AG08396 (cell line): ENCODE data around the gene PRDM4.
A peak's percentile ranks its signal among the peaks of the same experiment; 100 is the strongest.
"Not testable (repeated sequence)": the region's sequence is repeated elsewhere in the genome, so short reads cannot be mapped to it uniquely, and the experiment has no call there.

Experiments used
- DNase-seq: peaks from one replicate; pipeline ENCODE4 v3.0.0; 2012; ENCODE audit warnings: low spot score, mixed read lengths

The PRDM4 gene

GRCh38 chr12:107774349-107775029, 13.6 kb upstream of the PRDM4 start, which contains the start of gene ASCL4:
Gene ASCL4 (plus strand): TSS chr12:107774704. CDS start chr12:107775219, 515 bp downstream.
- no peak for DNase-seq

- DNase-seq: no peak
Measured at GRCh38 chr12:107767466-107767865, 6.5 kb upstream of the PRDM4 start.

- DNase-seq: no peak
Measured at GRCh38 chr12:107765316-107765715, 4.4 kb upstream of the PRDM4 start.

- no peak for DNase-seq
Measured at GRCh38 chr12:107764626-107765025, 3.7 kb upstream of the PRDM4 start.

GRCh38 chr12:107762874-107763273, 1.9 kb upstream of the PRDM4 start:
- DNase-seq: no peak

GRCh38 chr12:107761502-107761904, 566 bp upstream of the PRDM4 start:
- no peak for DNase-seq

GRCh38 chr12:107760207-107760808, 629 bp downstream of the PRDM4 start:
- peak; percentile 33 for DNase-seq

- DNase-seq: peak; percentile 78
Measured at GRCh38 chr12:107759410-107759809, 1.5 kb downstream of the PRDM4 start.

GRCh38 chr12:107749083-107749482, 11.9 kb downstream of the PRDM4 start:
- DNase-seq: peak; percentile 21

GRCh38 chr12:107748472-107748871, 12.5 kb downstream of the PRDM4 start:
- peak; percentile 46 for DNase-seq

GRCh38 chr12:107736914-107737313, 24.0 kb downstream of the PRDM4 start:
- no peak for DNase-seq

GRCh38 chr12:107735763-107736162, 25.2 kb downstream of the PRDM4 start:
- no peak for DNase-seq

GRCh38 chr12:107734139-107734538, 26.8 kb downstream of the PRDM4 start:
- DNase-seq: no peak

- DNase-seq: no peak
Measured at GRCh38 chr12:107732365-107732764, 28.6 kb downstream of the PRDM4 start.

- DNase-seq: no peak
Measured at GRCh38 chr12:107731366-107731765, 29.6 kb downstream of the PRDM4 start.

- DNase-seq: no peak
Measured at GRCh38 chr12:107730618-107731341, 30.2 kb downstream of the PRDM4 start.

GRCh38 chr12:107727742-107728141, 33.2 kb downstream of the PRDM4 start:
- DNase-seq: not testable (repeated sequence)

- DNase-seq: not testable (repeated sequence)
Measured at GRCh38 chr12:107727327-107727726, 33.6 kb downstream of the PRDM4 start.

GRCh38 chr12:107718606-107719005, 42.3 kb downstream of the PRDM4 start:
- DNase-seq: no peak

- no peak for DNase-seq
Measured at GRCh38 chr12:107715780-107716179, 45.2 kb downstream of the PRDM4 start.

- not testable (repeated sequence) for DNase-seq
Measured at GRCh38 chr12:107705522-107705921, 55.4 kb downstream of the PRDM4 start.

GRCh38 chr12:107704041-107704440, 56.9 kb downstream of the PRDM4 start:
- DNase-seq: no peak

- DNase-seq: no peak
Measured at GRCh38 chr12:107702106-107702505, 58.8 kb downstream of the PRDM4 start.
